Lung microvascular endothelial cell (primary cell): ENCODE results near the gene FOXP1. TPM values are rescaled to one million over a fixed set of nuclear protein-coding genes. Genes with fewer than 3 reads are reported as not detected.
A peak's percentile ranks its signal among the peaks of the same experiment; 100 is the strongest.

Source experiments
- DNase-seq, 2 donors: peaks; one replicate each; pipeline versions ENCODE4 v3.0.0 to v3.0.0-alpha.2; 2010; ENCODE audit warnings: low read depth in 2 of 2
- total RNA-seq: library from RNA; depleted of rRNA; stranded (reverse); fragments of >200 nt; gene quantifications from 2 replicates; pipeline ENCODE4 v1.2.1, GENCODE V29; 2014

FOXP1 gene
- total RNA-seq, 1 donor from 2014 or later, result 75.2 TPM

DNA sequence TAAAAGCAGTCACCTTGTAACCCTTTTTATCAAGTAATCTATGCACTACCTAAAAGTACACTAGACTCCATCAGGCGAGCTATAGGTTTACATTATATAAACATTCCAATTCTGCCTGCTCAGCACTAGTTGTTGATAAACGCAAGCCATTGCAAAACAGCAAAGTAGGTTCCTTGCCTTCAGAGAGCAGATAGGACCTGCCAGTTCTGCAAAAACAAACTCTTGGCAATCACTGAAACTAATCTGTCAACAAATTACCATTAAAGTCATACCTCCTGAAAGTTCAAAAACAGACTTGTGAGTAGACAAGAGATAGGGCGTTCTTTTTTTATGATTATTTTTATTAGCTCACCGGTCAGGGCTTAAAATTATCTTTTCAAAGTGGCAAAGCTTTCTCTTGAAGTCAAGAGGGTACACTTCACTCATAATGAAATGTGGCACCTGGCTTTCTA, 392.5 kb downstream of the FOXP1 start:
- no peak for DNase-seq

DNA sequence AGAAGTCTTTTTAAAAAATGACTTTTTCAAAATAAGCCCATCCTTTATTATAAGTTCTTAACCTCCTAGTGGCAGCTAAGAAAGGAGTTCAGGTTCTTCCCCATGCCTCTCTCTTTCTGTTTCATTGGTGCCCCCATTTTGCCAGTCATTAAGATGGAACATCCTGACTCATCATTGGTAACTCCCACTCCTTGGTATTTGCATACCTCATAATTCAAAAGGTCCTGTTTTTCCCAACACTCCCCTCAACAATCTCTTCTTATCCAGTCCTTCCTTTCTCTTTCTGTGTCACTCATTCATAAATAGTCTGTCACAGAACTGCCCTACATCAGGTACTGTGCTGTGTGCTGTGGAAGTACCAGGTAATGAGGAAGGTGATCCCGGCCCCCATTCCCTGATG, 394.0 kb downstream of the FOXP1 start:
- peak in 1 of 2 donors; percentile 23 for DNase-seq

DNA sequence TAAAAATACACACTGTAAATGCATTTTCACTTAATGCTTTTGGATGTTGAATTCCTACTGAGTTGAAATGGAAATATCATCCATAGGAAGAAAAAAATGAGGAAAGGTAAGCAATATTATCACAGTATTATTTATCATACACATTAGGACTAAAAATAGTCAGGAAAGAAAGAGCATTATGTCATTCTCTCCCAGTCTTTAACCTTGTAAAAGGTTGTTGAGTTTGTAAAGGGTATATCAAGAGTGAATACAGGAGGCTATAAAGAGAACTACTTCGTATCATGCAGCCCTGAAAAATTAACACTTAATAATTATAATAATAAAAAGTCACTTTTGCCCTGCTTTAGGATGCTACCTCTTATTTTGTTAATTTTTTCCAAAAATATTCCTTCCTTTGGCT, 395.8 kb downstream of the FOXP1 start:
- no peak for DNase-seq

DNA sequence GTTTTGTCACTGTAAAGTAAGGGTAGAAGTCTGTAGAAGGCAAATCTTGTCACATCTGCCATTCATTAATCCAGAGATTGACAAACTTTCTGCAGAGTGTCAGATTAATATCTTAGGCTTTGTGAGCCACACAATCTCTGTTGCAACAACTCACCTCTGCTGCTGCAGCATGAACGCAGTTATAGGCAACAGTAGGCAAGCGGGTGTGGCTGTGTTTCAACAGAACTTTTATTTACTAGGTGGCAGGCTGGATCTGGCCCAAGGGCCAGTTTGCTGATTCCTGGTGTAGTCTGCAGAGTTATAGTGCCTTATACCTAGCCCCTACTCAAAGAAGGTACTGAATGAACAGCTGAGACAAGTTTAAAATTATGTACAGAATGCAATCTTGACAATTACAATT, 396.7 kb downstream of the FOXP1 start:
- no peak for DNase-seq

DNA sequence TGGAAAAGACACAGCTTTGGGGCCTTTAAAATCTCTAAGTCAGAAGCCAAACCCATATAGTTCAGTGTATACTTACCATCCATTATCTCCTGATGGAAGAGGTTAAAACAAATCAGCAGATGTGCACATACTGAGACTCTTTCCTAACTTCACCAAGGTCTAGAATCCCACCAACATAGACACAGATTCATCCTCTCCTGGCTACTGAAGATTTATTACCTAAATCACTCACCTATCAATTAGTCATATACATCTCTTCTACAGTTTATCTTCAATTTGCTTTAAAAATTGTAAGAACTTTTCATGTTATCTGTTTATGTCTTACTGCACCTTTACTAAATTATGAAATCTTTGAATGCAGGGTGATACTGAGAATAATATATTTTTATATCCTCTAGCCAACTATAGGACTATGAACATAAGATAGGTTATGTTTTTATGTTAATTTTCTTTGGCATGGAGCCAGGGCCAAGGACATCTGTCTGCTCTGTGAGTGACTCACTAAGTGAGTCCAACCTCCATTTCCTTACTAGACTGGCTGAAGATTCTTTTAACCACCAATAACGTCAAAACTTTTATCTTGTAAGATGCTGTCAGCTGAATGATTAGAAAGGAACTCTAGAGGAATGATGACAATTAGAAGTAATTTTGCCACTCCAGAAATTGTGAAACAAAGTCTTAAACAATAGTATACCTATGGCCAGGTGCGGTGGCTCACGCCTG, 397.6 kb downstream of the FOXP1 start:
- DNase-seq, result peak; percentile 35 to 89

DNA sequence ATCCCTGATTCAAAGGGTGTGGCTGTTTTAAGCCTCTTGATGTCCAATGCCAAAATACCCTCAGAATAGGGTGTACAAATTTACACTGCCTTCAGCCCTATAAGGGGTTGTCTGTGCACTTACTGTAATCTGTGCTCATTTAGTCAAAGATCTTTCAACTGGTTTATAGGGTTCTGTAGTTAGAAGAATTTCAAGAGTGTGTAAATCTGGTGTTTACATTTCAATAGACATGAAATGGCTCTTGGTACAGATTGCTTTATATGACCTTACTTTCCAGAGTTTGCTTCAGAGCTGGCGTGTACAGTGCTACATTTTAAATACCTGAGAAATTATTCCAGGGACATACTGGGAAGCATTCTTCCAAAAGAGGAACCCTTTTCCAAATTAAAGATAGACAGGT, 399.3 kb downstream of the FOXP1 start:
- DNase-seq, result no peak

DNA sequence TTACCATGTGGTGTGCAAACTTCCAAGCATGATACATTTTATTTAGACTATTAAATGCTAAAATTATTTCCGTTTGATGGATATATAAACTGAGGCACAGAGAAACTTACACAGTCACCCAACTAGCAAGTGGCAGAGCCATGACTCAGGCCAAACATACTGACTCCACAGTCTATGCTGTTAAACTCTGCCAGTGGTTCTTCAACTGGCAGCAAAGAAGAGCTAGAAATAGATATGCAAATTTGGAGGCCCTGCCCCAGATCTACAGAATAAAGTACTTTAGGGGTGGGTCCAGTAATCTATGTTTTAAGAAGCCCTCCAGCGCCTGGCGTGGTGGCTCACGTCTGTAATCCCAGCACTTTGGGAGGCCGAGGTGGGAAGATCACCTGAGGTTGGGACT, 400.0 kb downstream of the FOXP1 start:
- DNase-seq, result no peak

DNA sequence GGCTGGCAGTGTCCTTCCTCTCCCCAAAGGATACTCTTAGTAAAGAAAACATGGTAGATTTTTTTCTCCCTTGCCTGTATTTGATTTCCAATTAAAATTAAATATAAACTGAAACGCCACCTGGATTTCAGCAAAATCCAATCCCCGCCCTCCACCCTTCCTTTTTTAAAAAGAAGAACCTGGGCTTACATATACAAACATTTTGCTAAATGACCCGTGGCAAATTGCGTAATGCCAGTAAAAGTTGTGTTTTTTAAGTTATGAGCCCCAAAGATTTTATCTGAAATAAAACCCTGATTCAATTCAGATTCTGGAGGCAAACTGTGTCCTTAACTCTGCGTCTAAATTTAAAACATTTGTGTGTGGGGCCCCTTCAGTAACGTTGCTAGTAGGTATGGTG, 403.0 kb downstream of the FOXP1 start:
- no peak for DNase-seq

DNA sequence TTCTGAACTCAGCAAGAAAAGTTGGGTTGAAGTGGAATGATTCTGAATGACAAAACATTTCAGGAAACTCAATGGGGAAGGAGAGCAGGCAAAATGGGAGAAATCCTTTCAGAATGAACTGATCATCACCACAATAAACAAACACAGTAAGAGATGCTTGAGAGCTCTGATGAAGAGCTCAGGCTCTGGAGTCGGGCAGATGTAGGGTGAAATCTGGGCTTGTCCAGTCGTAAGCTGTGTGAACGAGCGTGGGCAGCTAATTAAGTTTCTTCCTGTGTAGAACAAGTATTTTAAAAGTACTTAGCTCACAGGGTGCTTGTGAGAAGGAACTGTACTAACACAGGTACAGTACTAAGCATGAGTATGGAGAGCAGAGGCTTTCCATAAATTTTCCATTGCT, 406.2 kb downstream of the FOXP1 start:
- DNase-seq, result no peak

DNA sequence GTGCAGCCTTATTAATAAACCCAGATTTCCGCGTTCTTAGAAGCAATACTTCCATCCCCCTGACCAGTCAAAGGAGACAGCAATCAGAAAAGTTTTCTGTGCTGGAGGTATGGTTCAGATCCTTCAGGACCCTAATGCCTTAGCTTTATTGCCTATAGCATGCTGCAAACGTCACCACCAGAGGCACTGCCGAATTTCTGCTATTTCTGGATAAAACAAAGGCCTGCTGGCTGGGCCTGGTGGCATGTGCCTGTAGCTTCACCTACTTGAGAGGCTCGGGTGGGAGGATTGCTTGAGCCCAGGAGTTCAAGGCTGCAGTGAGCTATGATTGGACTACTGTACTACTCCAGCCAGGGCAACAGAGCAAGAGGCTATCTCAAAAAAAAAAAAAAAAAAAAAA, 407.2 kb downstream of the FOXP1 start:
- DNase-seq, result no peak

DNA sequence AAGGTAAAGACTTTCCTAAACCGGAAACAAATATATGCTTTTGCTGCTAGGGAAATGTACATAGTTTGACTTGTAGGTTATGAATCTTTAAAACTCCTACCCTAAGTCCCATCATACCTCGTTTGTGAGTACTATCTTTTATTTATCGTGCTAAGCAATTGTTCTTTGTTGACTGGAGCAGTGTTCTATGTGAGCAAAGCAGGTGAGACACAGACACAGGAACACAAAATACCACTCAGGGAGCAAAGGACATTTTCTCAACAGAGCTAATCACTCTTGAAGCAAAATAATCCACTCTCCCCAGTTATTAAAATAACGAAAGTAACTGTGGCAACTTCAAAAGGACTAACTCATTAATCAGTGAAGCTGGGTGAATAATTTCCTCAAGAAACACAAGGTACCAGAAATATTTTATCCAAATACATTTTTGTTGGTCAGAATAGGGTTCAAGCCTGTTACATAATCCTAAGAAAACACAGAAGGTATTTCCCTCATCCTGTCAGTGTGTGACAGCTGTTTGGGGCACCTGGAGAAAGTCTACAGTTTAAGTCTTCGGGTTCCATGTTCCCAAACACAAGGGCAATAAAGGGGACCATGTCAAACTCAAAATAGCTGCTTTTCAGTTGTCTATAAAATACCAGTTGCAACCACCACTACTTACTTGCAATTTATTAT, 407.7 kb downstream of the FOXP1 start:
- DNase-seq, result no peak

DNA sequence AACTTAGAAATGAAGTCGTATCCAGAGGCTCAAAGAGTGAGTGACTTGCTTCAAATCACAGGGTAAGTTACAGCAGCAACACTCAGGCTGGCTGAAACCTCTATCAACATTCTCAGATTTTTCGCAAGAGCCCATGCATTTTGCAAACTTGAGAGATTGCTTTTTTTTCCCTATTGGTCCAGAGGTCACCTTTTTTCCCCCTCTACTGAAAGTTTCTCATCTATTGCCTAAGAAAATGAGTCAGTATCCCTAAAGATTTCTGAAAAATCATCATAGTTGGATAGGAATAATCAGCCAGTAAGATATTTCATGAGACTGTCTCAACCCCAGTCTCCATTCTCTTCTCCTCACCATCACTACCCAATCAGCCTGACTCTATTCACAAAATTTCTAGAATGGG, 410.6 kb downstream of the FOXP1 start:
- no peak for DNase-seq

DNA sequence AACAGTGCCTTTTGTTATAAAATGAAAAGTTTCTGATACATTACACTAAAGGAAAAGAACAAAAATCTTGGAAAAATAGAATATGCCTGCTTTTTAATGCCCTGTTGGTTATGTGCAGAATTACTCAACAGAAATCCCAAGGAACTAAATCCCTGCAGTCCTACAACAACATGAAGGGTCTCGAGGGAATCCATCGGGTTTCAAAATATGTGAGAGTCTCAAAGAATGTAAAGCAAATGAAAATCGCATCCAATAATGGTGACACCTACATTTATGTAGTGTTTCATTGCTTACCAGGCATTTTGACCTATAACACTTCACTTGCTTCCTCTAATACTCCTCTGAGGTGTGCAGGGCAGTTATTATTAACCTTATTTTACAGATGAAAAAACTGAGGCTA, 411.3 kb downstream of the FOXP1 start:
- DNase-seq, result no peak

DNA sequence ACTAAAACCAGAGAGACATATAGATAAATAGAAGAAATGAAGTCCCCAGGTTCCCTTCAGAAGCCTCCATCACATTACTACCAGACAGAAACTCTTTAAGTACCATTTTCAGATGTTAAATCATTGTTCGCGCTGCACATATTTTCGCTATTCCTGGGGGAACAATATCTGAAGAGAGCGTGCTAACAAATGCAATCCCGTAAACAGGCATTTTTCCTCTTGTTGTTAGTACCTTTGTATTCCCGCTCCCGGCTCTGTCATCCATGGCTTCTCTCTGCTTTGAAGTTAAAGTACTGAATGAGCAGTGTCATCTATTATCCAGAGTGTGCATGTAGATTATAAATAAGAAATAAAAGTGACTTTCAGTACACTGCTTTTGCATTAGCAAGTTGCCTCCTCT, 412.3 kb downstream of the FOXP1 start:
- DNase-seq, result no peak

DNA sequence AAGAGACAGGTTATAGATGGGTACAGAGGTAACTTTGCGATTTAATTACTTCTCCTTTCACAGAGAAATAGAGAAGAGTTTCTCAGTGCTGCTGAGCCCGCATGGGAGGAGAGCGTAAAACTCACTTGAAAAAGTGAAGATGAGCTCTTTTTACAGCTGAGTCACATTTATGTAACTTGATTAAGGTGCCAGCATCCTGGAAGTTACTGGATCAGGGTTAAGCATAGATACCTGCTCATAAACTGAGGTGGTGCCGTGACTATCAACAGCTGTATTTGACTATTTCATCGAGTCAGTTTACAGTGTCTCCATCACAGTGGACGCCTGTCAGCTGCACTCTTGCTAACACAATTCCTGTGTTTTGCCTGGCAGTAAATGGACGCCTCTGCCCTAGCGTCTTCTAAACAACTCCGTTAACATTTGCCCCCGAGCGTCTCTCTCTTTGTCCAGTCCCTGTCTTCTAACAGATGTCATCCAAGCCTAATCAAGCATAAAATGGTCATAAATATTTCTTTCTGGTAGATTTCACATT, 414.6 kb downstream of the FOXP1 start:
- DNase-seq, result peak in 1 of 2 donors; percentile 11

DNA sequence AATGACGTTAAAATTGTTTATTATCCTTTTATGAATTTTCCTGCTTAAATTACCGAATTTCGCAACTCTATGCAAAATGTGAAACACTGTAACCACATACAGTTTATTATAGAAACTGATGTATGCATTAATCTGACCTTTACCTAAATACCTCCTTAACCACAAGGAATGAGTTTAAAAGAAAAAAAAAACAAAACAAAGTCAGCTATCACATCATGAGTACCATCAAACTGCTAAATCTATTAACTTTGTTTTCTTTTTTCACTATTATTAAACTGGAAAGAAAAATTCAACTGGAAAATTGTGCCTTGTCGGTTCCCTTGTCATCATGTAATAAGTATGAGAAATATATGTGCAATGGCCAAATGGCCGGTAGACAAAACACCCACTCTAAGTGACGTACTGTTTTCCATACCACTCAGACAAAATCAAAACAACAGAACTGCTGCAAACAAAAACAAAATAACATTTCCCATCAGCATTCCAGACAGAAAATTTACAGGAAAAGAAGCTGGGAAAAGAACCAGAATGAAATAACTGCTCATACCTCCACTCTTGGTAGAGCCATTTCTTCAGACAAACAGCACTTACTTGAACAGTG, 415.3 kb downstream of the FOXP1 start:
- peak; percentile 7 to 84 for DNase-seq

DNA sequence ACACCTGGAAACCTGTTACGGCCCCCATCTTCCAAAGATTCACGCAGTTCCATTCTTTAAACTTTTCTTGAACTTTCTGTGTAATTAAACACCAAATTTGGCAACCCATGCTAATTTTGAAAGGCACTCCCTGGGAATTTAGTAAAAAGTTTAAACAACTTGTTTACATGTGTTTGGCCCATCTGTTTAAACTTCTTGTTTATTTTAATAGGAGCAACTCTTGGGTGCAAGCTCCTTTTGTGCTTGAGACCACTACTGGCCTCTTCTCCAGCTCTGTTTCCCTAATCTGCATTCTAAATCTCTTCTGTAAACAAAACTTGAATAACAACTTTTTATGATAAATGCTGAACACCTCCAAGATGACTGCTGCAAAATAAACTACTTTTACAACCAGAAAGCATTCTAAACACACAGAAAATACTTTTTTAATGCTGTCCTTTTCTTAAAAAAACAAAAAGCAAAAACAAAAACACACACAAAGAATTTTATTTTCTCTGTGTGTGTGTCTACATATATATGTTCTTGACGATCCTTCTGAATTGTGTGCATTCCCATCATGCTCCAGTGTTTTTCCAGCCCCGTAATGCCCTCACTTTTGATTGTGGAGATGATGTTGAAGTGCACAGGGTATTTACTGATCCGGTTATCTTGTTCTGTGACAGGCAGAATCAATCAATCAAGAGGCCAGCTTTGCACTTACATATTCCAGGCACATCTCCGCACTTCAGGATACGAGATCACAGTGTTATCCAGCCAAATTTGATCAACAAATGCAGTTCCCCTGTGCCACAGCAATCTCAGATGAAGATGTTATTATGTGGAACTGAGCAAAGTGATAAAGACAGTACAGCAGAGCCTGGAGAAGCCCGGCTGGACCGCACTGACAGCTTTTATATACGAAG, 416.9 kb downstream of the FOXP1 start:
- DNase-seq, result no peak

DNA sequence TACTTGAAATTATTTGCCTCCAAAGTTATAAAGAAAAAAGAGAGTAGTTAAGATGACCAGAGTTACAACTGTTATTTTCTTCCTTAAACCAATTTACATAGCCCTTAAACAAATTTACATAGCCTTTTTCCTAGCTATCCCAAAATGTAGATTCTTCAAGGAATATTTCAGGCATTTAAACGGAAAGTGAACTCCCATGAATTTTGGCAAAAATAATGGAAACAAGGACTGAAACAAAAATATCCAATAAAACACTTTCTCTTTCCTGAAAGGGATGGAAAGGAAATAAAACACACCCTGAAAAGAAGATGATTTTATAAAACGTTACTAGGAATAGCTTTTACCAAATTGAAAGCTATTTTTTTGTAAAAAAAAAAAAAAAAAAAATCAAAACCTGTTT, 418.6 kb downstream of the FOXP1 start:
- peak in 1 of 2 donors; percentile 31 for DNase-seq

DNA sequence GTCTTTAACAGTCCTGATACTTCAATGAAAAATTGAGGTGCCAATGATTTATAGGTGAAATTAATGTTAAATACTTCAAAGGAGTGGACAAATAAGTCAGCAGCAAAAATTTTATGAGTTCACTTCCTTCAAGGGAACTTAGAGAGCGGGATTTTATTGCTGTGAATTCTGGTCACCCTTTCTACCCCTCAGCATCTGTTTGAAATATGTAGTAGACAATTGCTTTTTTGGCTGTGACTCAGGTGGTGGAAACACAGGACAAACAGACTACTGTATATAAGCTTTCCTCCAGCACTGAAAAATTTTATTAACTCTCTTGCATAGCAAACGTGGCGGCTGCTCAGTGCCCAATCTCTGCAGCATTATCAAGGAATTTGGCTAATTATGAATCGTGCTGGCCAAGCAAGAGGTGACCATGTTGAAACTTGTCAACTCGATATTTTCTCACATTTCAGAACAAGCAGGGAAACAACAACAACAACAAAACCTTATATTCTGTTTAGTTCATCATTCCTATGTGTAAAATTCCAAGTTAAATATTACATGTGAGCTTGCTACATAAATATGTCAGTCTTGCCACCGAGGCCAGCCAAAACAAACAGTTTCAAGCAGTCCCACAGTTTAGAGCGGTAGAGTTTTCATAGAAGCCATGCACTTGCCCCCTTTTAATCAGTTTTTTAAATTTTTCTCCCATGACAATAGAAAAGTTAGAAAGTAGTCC, 420.2 kb downstream of the FOXP1 start:
- DNase-seq, result peak in 1 of 2 donors; percentile 84

DNA sequence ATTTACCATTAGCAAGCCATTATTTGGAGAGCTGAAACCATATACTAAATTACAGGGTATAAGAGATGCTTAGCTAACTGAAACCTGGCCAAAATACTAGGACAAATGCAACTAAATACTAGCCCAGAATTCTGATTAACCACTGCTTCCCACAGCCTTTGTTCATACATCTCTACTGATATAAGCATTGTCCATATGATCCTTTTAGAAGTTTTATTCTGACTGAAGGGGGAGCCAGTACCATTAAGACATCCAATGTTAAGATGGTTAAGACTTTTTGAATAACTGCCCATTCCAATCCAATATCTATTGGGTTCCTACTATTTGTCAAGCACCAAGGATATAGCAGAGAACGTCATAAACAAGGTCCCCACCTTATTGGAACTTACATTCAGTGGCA, 421.3 kb downstream of the FOXP1 start:
- no peak for DNase-seq
